K562 (cell line): Measurements from ENCODE around the gene ACAP2. TPM values are rescaled to one million over a fixed set of nuclear protein-coding genes. Genes with fewer than 3 reads are reported as not detected.
A peak's percentile ranks its signal among the peaks of the same experiment; 100 is the strongest.
"Not testable (repeated sequence)": the region's sequence is repeated elsewhere in the genome, so short reads cannot be mapped to it uniquely, and the experiment has no call there.

Experiments used
- ATAC-seq: fragments of 200-7000 bp; cut with Tn5 transposase; 3 replicates; pipeline ENCODE4 v1.9.1; 2020; ENCODE audit warnings: moderate library complexity
- BruUV-seq: library from RNA; stranded (reverse); fragments of 400-500 nt; replicated peaks from 2 replicates; lab custom pipeline; 2021; lab: Mats Ljungman, UMichigan
- CTCF ChIA-PET: fragments of 300-600 bp; formaldehyde crosslinking; extraction: SDS; loops from one replicate; lab custom pipeline; 2021; ENCODE audit warnings: low intra/inter-chr PET ratio; lab: Yijun Ruan, JAX
- POLR2A ChIA-PET: fragments of 300-600, 350-650 bp; sonication (Branson Sonifier 250); formaldehyde crosslinking; extraction: SDS; loops from one replicate; lab custom pipeline; 2021; ENCODE audit warnings: antibody characterized with exemption, inconsistent platforms; lab: Yijun Ruan, JAX
- DNase-seq, 4 experiments: peaks; one replicate each; pipeline versions ENCODE4 v3.0.0 to v3.0.0-alpha.2; 2011 to 2018; ENCODE audit warnings: low spot score in 3 of 4, mixed read lengths in 3 of 4; ENCODE audit errors: extremely low read depth in 1 of 4
- FAIRE-seq: peaks from 2 replicates; lab custom pipeline; 2011; peaks lifted over from hg19 to GRCh38; lab: Jason Lieb, UNC
- H2AFZ ChIP-seq: 2 replicates; pipeline ENCODE4 v1.6.0; 2011; ENCODE audit warnings: low read depth, low read length, control low read depth, inconsistent platforms
- H3K27ac ChIP-seq: fragments of 200-600 bp; 3 replicates; pipeline ENCODE4 v1.8.0; 2011; ENCODE audit warnings: low read depth, mild to moderate bottlenecking, control low read depth, inconsistent platforms, low read length, moderate library complexity, mixed read lengths; ENCODE audit errors: extremely low read depth
- H3K27me3 ChIP-seq, 2 experiments: fragments of 300-600 bp in 1 of 2; 2 replicates in 1 of 2; 3 replicates in 1 of 2; pipeline versions ENCODE4 v1.6.0 to v1.8.0; 2011; ENCODE audit warnings: inconsistent platforms in 2 of 2, low read length in 2 of 2, mild to moderate bottlenecking in 1 of 2, mixed read lengths in 1 of 2, moderate library complexity in 1 of 2; ENCODE audit not compliant: control insufficient read depth in 2 of 2, insufficient read depth in 2 of 2
- H3K36me3 ChIP-seq: fragments of 300-600 bp; 3 replicates; pipeline ENCODE4 v1.8.0; 2011; ENCODE audit warnings: mild to moderate bottlenecking, low read length, inconsistent platforms; ENCODE audit not compliant: control insufficient read depth, insufficient read depth
- H3K4me1 ChIP-seq, 2 experiments: fragments of 200-600 bp in 1 of 2; replicated peaks in 1 of 2; 2 replicates in 1 of 2; 3 replicates in 1 of 2; pipeline versions ENCODE4 v1.5.1 to v1.8.0; 2011; ENCODE audit warnings: inconsistent platforms in 2 of 2, low read length in 2 of 2, mild to moderate bottlenecking in 1 of 2, mixed read lengths in 1 of 2, moderate library complexity in 1 of 2; ENCODE audit not compliant: control insufficient read depth in 2 of 2, insufficient read depth in 2 of 2
- H3K4me2 ChIP-seq: 2 replicates; pipeline ENCODE4 v1.6.1; 2011; ENCODE audit warnings: low read length, control low read depth, inconsistent platforms, mixed read lengths; ENCODE audit not compliant: insufficient read depth
- H3K4me3 ChIP-seq: fragments of 200-600 bp; sonication (generic), shearing (Covaris generic); 2 replicates; pipeline ENCODE4 v1.5.1; 2016; ENCODE audit warnings: control low read depth, inconsistent platforms
- H3K79me2 ChIP-seq: fragments of 200-600 bp; 3 replicates; pipeline ENCODE4 v1.8.0; 2011; ENCODE audit warnings: low read length, inconsistent platforms; ENCODE audit not compliant: control insufficient read depth, insufficient read depth
- H3K9ac ChIP-seq, 2 experiments: 2 replicates each; pipeline versions ENCODE4 v1.6.0 to v1.6.1; 2011; ENCODE audit warnings: low read depth in 2 of 2, low read length in 2 of 2, control low read depth in 1 of 2, inconsistent platforms in 1 of 2, mild to moderate bottlenecking in 1 of 2, mixed read lengths in 1 of 2; ENCODE audit not compliant: insufficient read depth in 1 of 2
- H3K9me1 ChIP-seq: one replicate; pipeline ENCODE4 v1.6.0; 2011; ENCODE audit warnings: inconsistent platforms, mild to moderate bottlenecking, low read length, moderate library complexity; ENCODE audit not compliant: control insufficient read depth, insufficient read depth
- H3K9me3 ChIP-seq: replicated peaks from 2 replicates; pipeline ENCODE4 v1.5.1; 2011; ENCODE audit warnings: low read depth, low read length, inconsistent platforms; ENCODE audit not compliant: control insufficient read depth, insufficient read depth
- H4K20me1 ChIP-seq: replicated peaks from 2 replicates; pipeline ENCODE4 v1.6.1; 2011; ENCODE audit warnings: low read length, inconsistent platforms, mixed read lengths; ENCODE audit not compliant: control insufficient read depth, insufficient read depth
- ADNP ChIP-seq: fragments of 200-800 bp; sonication (Bioruptor generic); IDR thresholded peaks from 2 replicates; pipeline ENCODE4 v1.6.1; 2016; ENCODE audit warnings: missing genetic modification characterization, missing compliant biosample characterization
- C11orf30 ChIP-seq: fragments of 450-650 bp; IDR thresholded peaks from 2 replicates; pipeline ENCODE4 v1.6.1; 2016; ENCODE audit warnings: low read depth, mild to moderate bottlenecking
- MAFG ChIP-seq: fragments of 450-650 bp; conservative IDR thresholded peaks from 2 replicates; pipeline ENCODE4 v1.6.1; 2016; ENCODE audit warnings: missing genetic modification characterization, missing compliant biosample characterization
- NELFE ChIP-seq: IDR thresholded peaks from 2 replicates; pipeline ENCODE4 v1.6.1; 2011; ENCODE audit warnings: mild to moderate bottlenecking; ENCODE audit not compliant: insufficient read depth, insufficient read length
- RUNX1 ChIP-seq: sonication (generic); IDR thresholded peaks from 2 replicates; pipeline ENCODE4 v1.6.1; 2016; ENCODE audit warnings: antibody characterized with exemption, low read depth
- ZNF316 ChIP-seq: fragments of 450-650 bp; IDR thresholded peaks from 2 replicates; pipeline ENCODE4 v1.6.1; 2016
- WGBS: fragments of 100-300 bp; shearing (Covaris generic); methylation state at CpG from one replicate; pipeline ENCODE4 v1.1.6; 2016; ENCODE audit warnings: low coverage, mixed read lengths; ENCODE audit not compliant: insufficient coverage; ENCODE audit errors: missing lambda C conversion rate; 5-methylcytosine and 5-hydroxymethylcytosine counted together
- in situ Hi-C: fragments of 300-500 bp; cut with MboI; formaldehyde crosslinking; loops from 4 replicates; pipeline ENCODE4 v1.15.0; 2018; ENCODE audit warnings: inconsistent platforms, mixed read lengths
- intact Hi-C: fragments of 100-400 bp; cut with micrococcal nuclease; formaldehyde crosslinking; loops from 2 replicates; pipeline ENCODE4 v1.14.2; 2022
- polyA plus RNA-seq, 8 experiments: library from polyadenylated mRNA; depleted of rRNA in 4 of 8; stranded (reverse) in 5 of 8; unstranded in 3 of 8; fragments of >200 nt; fragmentation: Nextera tagmentation in 2 of 8; fragmentation: Illumina TruSeq in 1 of 8; extraction: Ambion mirVana in 2 of 8; extraction: Trizol in 1 of 8; gene quantifications; 2 replicates each; pipeline versions ENCODE4 v1.2.1 to v1.2.3, GENCODE V29; 2011 to 2014; ENCODE audit warnings: inconsistent platforms in 1 of 8, missing spikeins in 1 of 8
- total RNA-seq, 7 experiments: library from RNA; depleted of rRNA in 6 of 7; stranded (reverse); fragments of >200 nt in 6 of 7; fragmentation: Illumina TruSeq in 2 of 7; extraction: Trizol in 2 of 7; gene quantifications; 2 replicates each; pipeline versions ENCODE4 v1.2.1 to v1.2.3, GENCODE V29; 2011 to 2021; ENCODE audit warnings: low replicate concordance in 1 of 7

The ACAP2 gene
- total and polyA plus RNA-seq, 9 of the 15 experiments (the other 6 are each of a cell fraction or from before 2014, with no cell fraction given), result 10.6 to 52.7 (median 34.4) TPM

DNA sequence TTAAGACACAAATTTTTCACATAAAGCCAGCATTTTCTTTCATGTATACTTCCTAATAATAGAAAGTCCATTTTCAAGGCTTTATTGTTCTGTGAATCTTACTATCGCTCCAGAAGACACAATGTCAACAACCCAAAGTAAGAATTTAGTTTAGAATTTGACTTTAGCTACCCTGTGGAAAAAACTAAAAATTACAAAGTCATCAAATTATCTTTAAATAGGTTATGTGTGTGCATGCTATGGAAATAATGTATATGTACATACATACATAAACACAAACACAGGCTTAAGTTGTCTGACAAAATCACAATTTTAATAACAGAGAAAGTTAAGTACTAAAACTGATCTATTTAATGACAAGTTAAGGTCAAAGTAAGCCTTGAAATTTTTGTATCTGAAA lies 151.7 kb downstream of the ACAP2 start:
- Histone ChIP-seq H3K27ac (no peak overlapping the region), H3K36me3 (peaks cover 62% of the 10 kb centered on the region), H3K79me2 (no peaks in the 10 kb centered on the region)
- in situ Hi-C loops, result no loop called here
- FAIRE-seq, result no peak
- TF ChIP-seq NELFE, result no peak
- TF ChIP-seq MAFG (tag), result peak; percentile 50
- no peak for TF ChIP-seq ADNP (tag)
- peak; percentile 86 for TF ChIP-seq ZNF316
- TF ChIP-seq RUNX1, result no peak
- peak; percentile 70 for TF ChIP-seq C11orf30
- TF ChIP-seq, all 486 proteins: peak for 3
- Histone ChIP-seq H2AFZ (no peak overlapping the region), H3K27me3 (no peaks in the 10 kb centered on the region), H3K9ac (no peak overlapping the region), H3K9me1 (no peaks in the 10 kb centered on the region), H3K4me2 (no peak overlapping the region), H4K20me1 (no peaks in the 10 kb centered on the region), H3K9me3 (no peaks in the 10 kb centered on the region), H3K4me1 (no peaks in the 10 kb centered on the region), H3K4me3 (no peak overlapping the region)
- 86% methylated on average over 1 of the region's 1 CpG for WGBS
- ATAC-seq (no peak), DNase-seq (no peak)
- no TSS peak for BruUV-seq
- ChIA-PET POLR2A (interaction anchor here (0.6 to 0.9 kb wide), 2 partner anchors 17 to 21 kb away, joined by 3 to 4 read pairs; no protein-coding TSS in a partner anchor), CTCF (no interaction called here)
- intact Hi-C loops, result no loop called here

DNA sequence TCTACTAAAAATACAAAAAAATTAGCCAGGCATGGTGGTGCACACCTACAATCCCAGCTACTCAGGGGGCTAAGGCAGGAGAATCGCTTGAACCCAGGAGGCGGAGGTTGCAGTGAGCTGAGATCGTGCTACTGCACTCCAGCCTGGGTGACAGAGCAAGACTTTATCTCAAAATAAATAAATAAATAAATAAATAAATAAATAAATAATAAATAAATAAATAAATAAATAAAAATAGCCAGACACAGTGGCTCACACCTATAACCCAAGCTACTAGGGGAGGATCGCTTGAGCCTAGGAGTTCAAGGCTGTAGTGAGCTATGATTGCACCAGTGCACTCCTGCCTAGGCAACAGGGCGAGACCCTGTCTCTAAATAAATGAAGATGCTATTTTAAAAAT lies 152.2 kb downstream of the ACAP2 start:
- DNase-seq, H3K79me2 ChIP-seq, H3K9ac ChIP-seq, ATAC-seq, CTCF ChIA-PET, H3K4me1 ChIP-seq, H3K4me3 ChIP-seq, H3K9me3 ChIP-seq, H4K20me1 ChIP-seq, H3K27ac ChIP-seq, H2AFZ ChIP-seq, H3K9me1 ChIP-seq, in situ Hi-C loops, FAIRE-seq, H3K4me2 ChIP-seq, intact Hi-C loops, H3K27me3 ChIP-seq, BruUV-seq: not testable (repeated sequence)
- WGBS, result 100% methylated on average over 5 of the region's 5 CpGs
- POLR2A ChIA-PET, result interaction anchor here (0.9 kb wide), 1 partner anchor 20 kb away, joined by 4 read pairs; no protein-coding TSS in a partner anchor
- peaks cover 65% of the 10 kb centered on the region for H3K36me3 ChIP-seq
